Right lobe of liver (tissue), 6 donors: ENCODE data around the gene FAM83B. TPM values are rescaled to one million over a fixed set of nuclear protein-coding genes. Genes with fewer than 3 reads are reported as not detected.
A peak's percentile ranks its signal among the peaks of the same experiment; 100 is the strongest.

Experiments used
- ATAC-seq, 4 donors: fragments of 200-7000 bp; cut with Tn5 transposase; one replicate each; pipeline ENCODE4 v1.9.1; 2020; ENCODE audit warnings: mild to moderate bottlenecking in 4 of 4, moderate library complexity in 4 of 4
- DNase-seq, 3 donors: peaks; one replicate each; pipeline ENCODE4 v3.0.0-alpha.2; 2020
- H3K27ac ChIP-seq, 3 donors: fragments of 200-600 bp; one replicate each; pipeline ENCODE4 v1.8.0; 2022
- H3K27me3 ChIP-seq, 2 donors: fragments of 200-600 bp; one replicate each; pipeline ENCODE4 v1.8.0; 2022
- H3K36me3 ChIP-seq, 4 donors: fragments of 200-600 bp; sonication (generic) in 1 of 4; one replicate each; pipeline versions ENCODE4 v1.5.1 to v1.8.0; 2017 to 2022; ENCODE audit warnings: control low read depth in 1 of 4
- H3K4me1 ChIP-seq, 4 donors: fragments of 200-600 bp; sonication (generic) in 1 of 4; one replicate each; pipeline versions ENCODE4 v1.5.1 to v1.8.0; 2017 to 2022; ENCODE audit warnings: control low read depth in 1 of 4
- H3K4me3 ChIP-seq, 3 donors: fragments of 200-600 bp; one replicate each; pipeline ENCODE4 v1.8.0; 2022
- H3K9me3 ChIP-seq, 4 donors: fragments of 200-600 bp; sonication (generic) in 1 of 4; one replicate each; pipeline versions ENCODE4 v1.5.1 to v1.8.0; 2017 to 2022; ENCODE audit warnings: control low read depth in 1 of 4
- POLR2A ChIP-seq: fragments of 450-650 bp; IDR thresholded peaks from one replicate; pipeline ENCODE4 v1.6.1; 2017; ENCODE audit warnings: antibody characterized with exemption, mild to moderate bottlenecking
- WGBS: methylation state at CpG from one replicate; pipeline ENCODE4 v1.1.6; 2018; ENCODE audit warnings: low coverage, low lambda C conversion rate; ENCODE audit not compliant: insufficient coverage; ENCODE audit errors: missing lambda C conversion rate; 5-methylcytosine and 5-hydroxymethylcytosine counted together
- intact Hi-C, 2 donors: fragments of 100-400 bp; cut with DNase I; formaldehyde crosslinking; loops; one replicate each; pipeline versions ENCODE4 v1.11.2 to v1.14.1; 2022
- total RNA-seq, 6 experiments: library from RNA; depleted of rRNA in 2 of 6; stranded (reverse); fragments of >200 nt in 2 of 6; fragmentation: NEBNext Ultra II Directional in 3 of 6; extraction: Animal tissue kit (Norgen Biotek cat#: 25700) in 3 of 6; gene quantifications; one replicate each; pipeline versions ENCODE4 v1.1.0 to v1.2.4, GENCODE V29; 2016 to 2023
- TF ChIP-seq, protein P1 (sequence below), 4 donors: fragments of 200-600 bp in 3 of 4; fragments of 450-650 bp in 1 of 4; IDR thresholded peaks; one replicate each; pipeline versions ENCODE4 v1.5.1 to v1.8.0; 2016 to 2022; ENCODE audit warnings: antibody characterized with exemption in 4 of 4, mild to moderate bottlenecking in 2 of 4
- donor health status: DM: no; HTN: yes; CAD: no.
- donor health status: DM: no; HTN: no; CAD: no.
- donor health status: DM: no; HTN: no; CAD: no.
- donor health status: DM: no; HTN: yes; CAD: no.
- donor health status: DM: no; HTN: yes; CAD: no.

The FAM83B gene
- total RNA-seq, 6 experiments from 2014 or later: 0.07 to 0.55 (median 0.18) TPM

- H3K4me3 ChIP-seq: no peak overlapping the region
- TF ChIP-seq, protein P1, sequence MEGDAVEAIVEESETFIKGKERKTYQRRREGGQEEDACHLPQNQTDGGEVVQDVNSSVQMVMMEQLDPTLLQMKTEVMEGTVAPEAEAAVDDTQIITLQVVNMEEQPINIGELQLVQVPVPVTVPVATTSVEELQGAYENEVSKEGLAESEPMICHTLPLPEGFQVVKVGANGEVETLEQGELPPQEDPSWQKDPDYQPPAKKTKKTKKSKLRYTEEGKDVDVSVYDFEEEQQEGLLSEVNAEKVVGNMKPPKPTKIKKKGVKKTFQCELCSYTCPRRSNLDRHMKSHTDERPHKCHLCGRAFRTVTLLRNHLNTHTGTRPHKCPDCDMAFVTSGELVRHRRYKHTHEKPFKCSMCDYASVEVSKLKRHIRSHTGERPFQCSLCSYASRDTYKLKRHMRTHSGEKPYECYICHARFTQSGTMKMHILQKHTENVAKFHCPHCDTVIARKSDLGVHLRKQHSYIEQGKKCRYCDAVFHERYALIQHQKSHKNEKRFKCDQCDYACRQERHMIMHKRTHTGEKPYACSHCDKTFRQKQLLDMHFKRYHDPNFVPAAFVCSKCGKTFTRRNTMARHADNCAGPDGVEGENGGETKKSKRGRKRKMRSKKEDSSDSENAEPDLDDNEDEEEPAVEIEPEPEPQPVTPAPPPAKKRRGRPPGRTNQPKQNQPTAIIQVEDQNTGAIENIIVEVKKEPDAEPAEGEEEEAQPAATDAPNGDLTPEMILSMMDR (IDR thresholded peaks at IDR 0.05): no peak
- TF ChIP-seq POLR2A: no peak
- intact Hi-C loops: no loop called here
- no peaks in the 10 kb centered on the region for H3K4me1 ChIP-seq
- H3K9me3 ChIP-seq: no peaks in the 10 kb centered on the region
- WGBS: 90% methylated on average over 1 of the region's 1 CpG
- H3K27me3 ChIP-seq: no peaks in the 10 kb centered on the region
- no peak for ATAC-seq
- DNase-seq: no peak
- no peaks in the 10 kb centered on the region for H3K36me3 ChIP-seq
- no peak overlapping the region for H3K27ac ChIP-seq
Observed at GRCh38 chr6:54801669-54802068, 44.9 kb upstream of the FAM83B start.

- H3K36me3 ChIP-seq: no peaks in the 10 kb centered on the region
- no peak overlapping the region for H3K4me3 ChIP-seq
- no peak for TF ChIP-seq POLR2A
- TF ChIP-seq, protein P1 (IDR thresholded peaks at IDR 0.05): no peak
- H3K4me1 ChIP-seq: no peaks in the 10 kb centered on the region
- DNase-seq: no peak
- no peaks in the 10 kb centered on the region for H3K27me3 ChIP-seq
- 24% methylated on average over 5 of the region's 5 CpGs for WGBS
- H3K9me3 ChIP-seq: no peaks in the 10 kb centered on the region
- no peak overlapping the region for H3K27ac ChIP-seq
- intact Hi-C loops: no loop called here
- peak in 2 of 4 donors; percentile 17 to 25 for ATAC-seq
Observed at GRCh38 chr6:54802775-54803634, 43.6 kb upstream of the FAM83B start.

DNA sequence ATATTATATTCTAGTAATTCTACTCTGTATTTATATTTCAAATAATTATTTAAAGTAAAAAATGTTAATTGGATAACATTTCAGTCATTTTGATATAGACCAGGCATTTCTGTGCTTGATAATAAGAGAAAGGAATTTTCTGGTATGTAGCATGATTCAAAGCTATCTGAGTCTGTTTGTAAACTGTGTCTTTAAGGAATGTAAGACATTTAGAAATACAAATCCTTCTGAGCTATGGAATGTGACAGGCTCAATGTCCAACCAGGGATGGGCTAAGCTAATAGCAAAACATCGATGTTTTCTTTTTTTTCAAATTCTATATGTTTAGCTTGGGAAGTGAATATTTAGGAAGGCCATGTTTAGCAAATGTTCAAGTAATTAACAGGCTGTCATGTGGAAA, 41.5 kb upstream of the FAM83B start:
- Histone ChIP-seq H3K36me3 (no peaks in the 10 kb centered on the region), H3K27me3 (no peaks in the 10 kb centered on the region), H3K9me3 (no peaks in the 10 kb centered on the region), H3K4me1 (no peaks in the 10 kb centered on the region), H3K27ac (no peak overlapping the region), H3K4me3 (no peak overlapping the region)
- intact Hi-C loops: no loop called here
- ATAC-seq (no peak), DNase-seq (no peak)
- 35% methylated on average over 1 of the region's 1 CpG for WGBS
- TF ChIP-seq POLR2A: no peak
- TF ChIP-seq, protein P1 (IDR thresholded peaks at IDR 0.05): no peak

DNA sequence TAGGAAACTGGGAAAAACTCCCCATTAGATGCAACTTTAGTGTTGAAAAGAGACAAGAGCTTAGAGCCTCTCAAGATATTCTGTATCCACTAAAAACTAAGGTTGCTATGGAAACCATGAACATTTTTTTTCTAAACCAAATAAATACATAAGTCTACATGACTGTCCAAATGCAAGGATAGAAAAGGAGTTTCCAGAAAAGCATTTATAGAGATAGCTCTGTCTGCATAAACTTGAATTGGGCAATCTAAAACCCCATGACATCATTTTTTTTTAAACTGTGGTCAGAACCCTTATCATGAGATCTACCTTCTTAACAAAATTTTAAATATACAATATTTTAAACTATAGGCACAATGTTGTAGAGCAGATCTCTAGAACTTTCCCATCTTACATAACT, 36.4 kb upstream of the FAM83B start:
- H3K27me3 ChIP-seq: no peaks in the 10 kb centered on the region
- TF ChIP-seq POLR2A: no peak
- TF ChIP-seq, protein P1 (IDR thresholded peaks at IDR 0.05): no peak
- ATAC-seq (no peak), DNase-seq (no peak)
- H3K9me3 ChIP-seq: no peaks in the 10 kb centered on the region
- H3K4me3 ChIP-seq: no peak overlapping the region
- H3K4me1 ChIP-seq: no peaks in the 10 kb centered on the region
- intact Hi-C loops: no loop called here
- no peak overlapping the region for H3K27ac ChIP-seq
- H3K36me3 ChIP-seq: no peaks in the 10 kb centered on the region
